Stimulated activated CD8-positive, alpha-beta memory T cell treated with anti-CD3 and anti-CD28 coated beads, Interleukin-2, amount 100 ng/mL, for 48 hours (primary cell): ENCODE data around the gene USP36.
A peak's percentile ranks its signal among the peaks of the same experiment; 100 is the strongest.
"Not testable (repeated sequence)": the region's sequence is repeated elsewhere in the genome, so short reads cannot be mapped to it uniquely, and the experiment has no call there.

Source experiments
- DNase-seq, 2 donors: peaks; one replicate each; pipeline ENCODE4 v3.0.0-alpha.2; 2020; ENCODE audit warnings: low read depth in 2 of 2

USP36 gene

DNA sequence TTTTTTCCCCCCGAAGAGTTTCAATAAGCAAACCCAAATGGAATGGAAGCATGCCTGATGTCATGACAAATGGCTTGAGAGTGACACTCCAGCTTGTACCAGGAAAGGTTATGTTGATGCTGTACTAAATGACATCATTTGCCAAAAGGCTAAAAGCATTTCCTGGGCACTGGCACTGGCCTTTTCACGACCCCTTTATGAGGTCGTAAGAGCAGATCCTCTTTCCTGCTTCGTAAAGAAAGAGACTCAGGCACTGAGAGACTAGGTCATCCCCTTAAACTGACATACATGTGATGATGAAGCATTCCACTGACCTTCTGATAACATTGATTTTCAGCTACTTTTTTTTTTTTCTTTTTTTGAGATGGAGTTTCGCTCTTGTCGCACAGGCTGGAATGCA is 31.9 kb upstream of the USP36 start:
- no peak for DNase-seq

DNA sequence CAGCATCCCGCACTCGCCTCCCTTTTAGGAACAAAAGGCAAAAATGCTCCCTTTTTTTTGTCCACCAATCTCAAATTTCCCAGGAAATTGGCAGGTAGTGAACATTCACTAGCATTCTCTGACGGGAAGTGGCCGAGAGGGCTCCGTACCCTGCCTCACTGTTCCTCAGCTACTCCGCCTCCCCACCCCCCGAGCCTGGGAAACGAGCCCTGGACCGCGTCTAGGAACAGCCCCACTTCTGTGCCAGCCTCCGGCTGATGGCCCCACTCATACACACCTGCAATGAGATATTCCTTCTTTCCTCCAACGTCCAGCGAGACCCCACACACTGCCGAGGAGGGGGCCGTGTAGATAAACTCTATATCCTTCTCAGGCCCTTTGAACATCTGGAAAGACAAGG is 30.0 kb upstream of the USP36 start:
- DNase-seq: no peak

DNA sequence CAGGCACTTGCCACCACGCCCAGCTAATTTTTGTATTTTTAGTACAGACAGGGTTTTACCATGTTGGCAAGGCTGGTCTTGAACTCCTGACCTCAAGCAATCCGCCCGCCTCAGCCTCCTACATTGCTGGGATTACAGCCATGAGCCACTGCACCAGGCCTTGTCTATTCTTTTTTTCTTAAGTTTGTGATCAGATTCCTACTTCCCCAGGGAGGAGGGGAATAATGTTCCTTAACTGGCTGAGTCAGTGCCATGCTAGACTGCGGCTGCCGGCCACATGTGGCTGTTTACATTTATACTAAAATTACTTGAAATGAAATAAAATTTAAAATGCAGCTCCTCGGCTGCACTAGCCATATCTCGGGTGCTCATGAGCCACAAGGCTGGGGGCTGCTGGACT is 27.8 kb upstream of the USP36 start:
- no peak for DNase-seq

DNA sequence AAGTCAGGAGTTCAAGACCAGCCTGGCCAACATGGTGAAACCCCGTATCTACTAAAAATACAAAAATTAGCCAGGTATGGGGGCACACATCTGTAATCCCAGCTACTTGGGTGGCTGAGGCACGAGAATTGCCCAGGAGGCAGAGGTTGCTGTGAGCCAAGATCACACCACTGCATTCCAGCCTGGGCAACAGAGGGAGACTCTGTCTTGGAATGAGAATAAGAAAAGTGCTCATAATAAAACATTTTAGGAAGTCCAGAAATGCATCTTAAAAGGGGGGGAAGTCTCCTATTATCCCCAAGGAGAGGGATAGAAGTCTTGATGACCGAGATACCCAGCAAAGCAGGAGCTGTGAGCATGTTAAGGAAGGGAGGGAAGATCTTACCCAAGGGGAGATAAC is 26.4 kb upstream of the USP36 start:
- DNase-seq: not testable (repeated sequence)

DNA sequence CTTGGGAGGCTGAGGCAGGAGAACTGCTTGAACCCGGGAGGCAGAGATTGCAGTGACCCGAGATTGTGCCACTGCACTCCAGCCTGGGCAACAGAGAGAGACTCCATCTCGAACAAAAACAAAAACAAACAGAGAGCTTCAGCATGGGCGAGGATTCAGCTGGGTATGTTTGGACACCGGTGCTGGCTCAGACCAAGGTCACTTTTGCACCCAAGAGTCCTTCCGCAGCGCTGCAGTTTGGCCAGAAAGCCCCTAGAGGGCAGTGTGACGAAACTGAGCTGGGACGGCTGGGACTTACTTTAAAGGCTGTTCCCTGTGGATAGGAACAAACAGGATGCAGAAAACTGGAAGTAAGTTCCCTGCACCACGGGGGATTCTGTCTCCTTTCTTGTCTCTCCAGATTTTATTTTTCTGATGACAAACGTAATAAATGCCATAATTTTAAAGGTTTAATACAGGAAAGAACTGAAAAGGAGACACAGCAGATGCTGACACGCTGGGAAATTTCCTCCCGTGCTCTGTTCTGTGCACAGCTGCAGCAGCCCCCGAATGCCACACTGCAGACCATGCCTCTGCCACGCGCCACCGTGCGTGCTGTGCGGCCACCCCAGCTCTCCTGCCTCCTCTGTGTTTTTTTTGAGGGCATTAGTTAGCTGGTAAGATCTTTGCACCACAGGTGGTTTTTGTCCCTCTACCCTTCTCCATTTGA is 25.2 kb upstream of the USP36 start:
- peak; percentile 41 to 52 for DNase-seq

DNA sequence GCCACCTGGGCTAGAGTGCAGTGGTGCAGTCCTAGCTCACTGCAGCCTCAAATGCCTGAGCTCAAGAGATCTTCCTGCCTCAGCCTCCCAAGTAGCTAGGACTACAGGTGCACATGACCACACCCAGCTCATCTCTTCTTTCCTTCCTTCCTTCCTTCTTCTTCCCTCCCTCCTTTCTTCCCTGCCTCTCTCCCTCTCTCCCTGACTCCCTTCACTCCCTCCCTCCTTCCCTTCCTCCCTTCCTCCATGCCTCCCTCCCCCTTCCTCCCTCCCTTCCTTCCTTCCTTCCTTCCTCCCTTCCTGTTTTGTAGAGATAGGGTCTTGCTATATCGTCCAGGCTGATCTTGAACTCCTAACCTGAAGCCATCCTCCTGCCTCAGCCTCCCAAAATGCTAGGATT is 23.5 kb upstream of the USP36 start:
- DNase-seq: no peak

DNA sequence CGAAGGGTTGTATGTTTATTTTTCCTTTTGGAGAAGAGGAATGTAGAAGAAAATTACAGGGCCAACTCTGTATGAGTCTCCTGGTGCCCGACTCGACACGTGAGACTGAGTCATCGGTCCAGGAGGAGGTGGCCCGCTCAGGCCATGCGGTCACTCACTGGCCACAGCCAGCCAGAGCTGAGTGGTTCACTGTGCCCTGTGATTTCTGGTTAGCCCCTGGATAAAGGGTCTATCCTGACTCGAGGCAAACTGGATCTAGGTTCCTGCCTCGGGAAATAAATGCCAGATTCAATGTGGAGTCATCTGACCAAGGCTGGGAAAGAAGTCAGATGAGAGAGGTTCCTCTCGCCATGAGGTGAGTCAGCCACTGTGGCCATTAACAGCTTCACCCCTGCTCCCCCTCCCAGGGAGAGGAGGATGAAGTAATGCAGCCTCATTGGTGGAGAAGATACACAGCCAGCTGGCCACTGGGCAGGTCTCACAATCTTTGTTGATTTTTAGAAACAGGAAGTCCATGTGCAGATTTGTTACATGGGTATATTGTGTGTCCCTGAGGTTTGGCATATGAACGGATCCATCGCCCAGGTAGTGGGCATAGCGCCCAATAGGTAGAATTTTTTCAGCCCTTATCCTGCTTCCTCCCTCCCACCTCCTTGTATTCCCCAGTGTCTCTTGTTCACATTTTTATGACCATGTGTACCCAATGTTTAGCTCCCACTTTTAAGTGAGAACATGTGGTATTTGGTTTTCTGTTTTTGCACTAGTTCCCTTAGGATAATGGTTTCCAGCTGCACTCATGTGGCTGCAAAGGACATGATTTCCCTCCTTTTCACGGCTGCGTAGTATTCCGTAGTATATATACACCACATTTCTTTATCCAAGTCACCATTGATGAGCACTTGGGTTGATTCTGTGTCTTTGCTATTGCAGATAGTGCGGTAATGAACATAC is 21.7 kb upstream of the USP36 start:
- no peak for DNase-seq

DNA sequence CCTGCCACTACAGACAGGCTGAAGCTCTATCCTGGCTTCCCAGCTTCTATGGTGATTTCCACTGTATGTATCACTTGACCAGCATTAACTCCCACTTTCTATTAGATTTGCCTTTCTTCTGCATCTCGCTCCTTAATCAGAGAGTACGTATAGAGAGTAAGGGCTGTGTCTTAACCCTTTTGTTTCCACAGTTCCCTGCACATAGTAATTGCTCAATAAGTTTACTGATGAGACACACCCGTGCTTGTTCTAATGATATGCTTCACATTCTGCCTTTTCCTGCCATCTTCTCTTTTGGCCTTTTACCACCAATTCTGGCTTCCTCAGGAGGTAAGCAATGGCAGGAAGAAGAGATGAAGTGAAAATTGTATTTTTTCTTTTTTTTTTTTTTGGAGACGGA is 20.6 kb upstream of the USP36 start:
- DNase-seq: no peak

DNA sequence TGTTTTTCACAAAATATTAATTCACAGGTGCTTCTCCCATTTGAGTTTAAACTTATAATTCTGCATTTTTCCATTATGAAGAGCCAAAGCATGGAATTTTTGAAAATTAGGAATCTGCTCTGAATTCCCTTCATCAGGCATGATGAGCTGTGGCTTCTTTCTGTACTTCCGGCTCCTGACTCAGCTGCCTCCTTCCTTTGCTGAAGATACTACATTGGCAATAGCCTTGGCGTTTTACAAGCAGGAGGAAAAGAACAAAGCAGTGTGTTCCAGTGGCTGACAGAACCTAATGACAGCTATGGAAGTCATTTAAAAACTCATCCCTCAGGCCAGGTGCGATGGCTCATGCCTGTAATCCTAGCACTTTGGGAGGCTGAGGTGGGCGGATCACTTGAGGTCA is 18.4 kb upstream of the USP36 start:
- no peak for DNase-seq

DNA sequence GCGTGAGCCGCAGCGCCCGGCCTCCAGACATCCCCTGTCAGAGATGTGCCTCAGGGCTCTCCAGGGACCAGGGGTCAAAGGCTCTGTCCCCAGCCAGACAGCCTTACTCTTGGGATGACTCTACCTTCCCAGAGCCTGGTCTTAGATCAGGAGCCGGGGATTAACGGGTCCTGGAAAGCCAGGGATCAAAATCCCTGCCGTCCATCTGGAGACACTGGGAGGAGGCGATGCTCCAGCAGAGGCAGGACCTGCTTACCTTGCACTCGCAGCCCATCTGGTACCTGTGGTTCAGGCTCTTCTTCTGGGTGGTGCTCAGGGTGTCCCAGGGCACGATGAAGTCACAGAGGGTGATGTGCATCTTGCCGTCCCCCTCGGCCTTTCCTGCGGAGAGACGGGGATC is 16.7 kb upstream of the USP36 start:
- DNase-seq: no peak

DNA sequence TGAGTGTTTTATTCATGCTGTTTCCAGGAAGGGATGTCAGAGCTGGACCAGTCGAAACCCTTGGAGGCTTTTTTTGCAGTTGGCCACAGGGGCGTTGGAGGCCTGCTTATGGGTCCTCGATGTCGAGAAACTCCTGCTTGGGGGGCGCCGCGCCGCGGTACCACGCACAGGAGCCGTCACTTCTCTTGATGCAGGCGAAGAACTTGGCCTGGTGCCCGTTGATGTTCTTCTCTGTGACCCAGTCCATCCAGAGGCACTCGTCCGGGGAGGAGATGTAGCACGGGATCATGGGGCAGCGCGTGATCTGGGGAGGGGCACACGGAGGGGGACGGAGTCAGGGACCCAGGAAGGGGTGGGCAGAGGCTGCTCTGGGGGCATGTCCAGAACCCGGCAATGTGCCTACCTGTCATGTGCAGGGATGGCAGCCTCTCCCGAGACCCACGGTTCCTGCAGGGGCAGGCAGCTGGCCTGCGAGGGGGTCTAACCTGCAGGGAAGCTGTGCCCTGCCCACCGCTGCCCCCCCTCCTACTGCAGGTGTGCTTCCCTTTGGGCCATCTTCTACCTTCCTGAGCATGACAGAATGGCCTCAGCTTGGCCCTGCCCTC is 15.0 kb upstream of the USP36 start:
- no peak for DNase-seq

DNA sequence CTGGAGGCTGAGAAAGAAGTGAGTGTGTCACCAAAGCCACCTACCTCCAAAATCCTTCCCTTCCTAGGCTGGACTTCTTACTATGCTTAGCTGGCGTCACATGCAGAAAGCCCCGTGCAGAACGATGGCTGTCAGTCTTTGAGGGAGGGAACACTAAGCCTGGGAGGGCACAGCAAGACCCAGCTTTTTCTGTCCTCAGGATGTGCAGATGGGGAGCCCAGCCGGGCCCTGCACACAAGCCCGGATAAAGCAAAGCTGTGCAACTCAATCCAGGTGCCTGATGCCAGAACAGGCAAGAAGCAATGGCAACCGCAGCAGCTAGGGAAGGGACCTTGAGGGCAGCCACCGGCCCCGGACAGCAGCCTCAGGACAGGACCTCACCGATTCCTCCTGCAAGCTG is 13.9 kb upstream of the USP36 start:
- DNase-seq: no peak

DNA sequence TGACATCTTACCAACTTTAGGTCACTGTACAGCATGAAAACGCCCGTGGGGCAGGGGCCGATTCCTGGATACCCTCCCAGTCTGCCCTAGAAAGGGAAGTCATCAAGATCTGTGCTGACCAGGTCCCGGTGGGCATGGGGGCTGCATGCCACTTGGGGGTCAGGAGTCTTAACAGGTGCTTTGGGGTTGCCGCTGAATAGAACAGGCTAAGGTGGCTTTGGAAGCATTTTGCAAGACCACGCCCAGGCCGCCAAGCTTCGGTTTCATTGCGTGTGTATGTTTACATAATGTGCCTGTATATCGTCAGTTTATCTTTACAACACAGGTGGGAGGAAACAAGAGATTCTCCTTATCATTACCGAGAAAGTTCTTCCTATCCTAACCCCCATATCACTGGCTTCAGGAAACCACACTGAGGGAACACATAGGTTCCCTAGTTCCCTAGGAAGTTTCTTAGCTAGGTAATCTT is 13.3 kb upstream of the USP36 start:
- DNase-seq: no peak

DNA sequence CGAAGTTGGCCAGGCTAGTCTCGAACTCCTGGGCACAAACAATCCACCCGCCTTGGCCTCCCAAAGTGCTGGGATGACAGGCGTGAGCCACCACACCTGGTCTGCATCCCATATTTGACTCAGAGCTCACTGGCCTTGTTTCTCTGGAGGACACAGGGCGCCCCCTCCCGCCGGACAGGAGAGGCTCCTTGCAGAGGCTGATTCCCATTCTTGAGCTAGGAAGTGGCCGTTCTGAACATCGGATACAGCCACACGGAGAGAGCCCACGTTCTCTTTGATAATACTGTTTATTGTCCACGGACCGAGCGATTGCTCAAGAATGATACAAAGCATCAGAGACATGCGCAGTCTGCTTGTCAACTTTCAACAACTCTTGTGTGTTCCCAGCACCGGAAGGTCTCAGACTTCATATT is 12.1 kb upstream of the USP36 start:
- no peak for DNase-seq

DNA sequence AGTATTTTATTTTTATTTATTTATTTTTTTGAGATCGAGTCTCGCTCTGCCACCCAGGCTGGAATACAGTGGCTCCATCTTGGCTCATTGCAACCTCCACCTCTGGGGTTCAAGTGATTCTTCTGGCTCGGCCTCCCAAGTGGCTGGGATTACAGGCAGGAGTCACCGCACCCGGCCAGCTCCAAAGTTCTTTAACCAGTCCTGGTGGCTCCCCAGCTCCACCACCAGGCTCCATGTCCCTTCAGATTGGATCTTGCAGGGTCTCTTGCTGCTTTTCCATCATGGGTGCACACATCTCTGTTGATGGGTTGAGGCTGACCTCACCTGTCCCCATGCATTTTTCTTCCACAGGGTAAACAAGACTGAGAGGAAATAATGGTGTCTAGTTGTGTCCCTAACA is 8.4 kb upstream of the USP36 start:
- DNase-seq: no peak

DNA sequence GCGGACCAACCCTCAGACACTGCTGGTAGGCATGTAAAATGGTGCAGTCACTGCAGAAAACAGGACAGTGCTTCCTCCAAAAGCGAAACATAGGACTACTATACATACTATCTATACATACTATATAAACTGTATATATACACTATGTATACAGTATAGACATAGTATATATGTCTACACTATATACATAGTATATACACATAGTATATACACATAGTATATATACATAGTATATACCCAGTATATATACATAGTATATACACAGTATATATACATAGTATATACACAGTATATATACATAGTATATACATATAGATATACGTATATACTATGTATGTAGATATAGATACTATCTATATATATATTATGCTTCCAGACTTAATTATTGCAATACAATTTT is 6.4 kb upstream of the USP36 start:
- no peak for DNase-seq

DNA sequence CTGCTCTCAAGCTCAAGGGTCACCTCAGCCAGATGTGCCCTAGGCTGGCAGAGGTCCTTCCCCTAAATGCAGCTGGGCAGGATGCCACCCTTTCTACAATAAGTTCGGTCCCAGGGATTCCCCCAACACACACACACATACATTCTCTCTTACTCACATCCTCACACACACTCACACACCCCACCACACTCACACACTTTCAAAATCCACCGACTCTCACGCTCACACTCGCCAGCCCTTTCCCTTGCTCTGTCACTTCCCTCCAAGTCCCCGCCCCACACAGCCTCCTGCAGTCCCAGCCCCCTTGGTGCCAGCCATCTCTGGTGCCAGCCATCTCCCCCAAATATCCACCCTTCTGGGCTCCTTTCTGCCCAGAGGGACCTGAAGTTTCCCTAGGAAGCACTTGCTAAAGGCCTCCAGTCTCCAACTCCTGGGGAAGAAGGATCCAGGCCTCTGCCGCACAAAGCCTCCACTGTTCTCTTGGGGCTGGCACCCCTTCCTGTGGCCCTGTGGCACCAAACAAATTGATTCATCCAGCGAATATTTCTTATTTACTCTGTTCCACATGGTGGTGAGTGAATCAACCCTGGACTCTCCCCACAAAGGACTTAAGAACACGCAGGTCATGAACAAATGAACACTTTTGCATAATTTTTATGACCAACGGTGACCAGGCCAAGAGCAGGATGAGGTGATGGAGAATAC is 3.8 kb upstream of the USP36 start:
- DNase-seq: no peak

DNA sequence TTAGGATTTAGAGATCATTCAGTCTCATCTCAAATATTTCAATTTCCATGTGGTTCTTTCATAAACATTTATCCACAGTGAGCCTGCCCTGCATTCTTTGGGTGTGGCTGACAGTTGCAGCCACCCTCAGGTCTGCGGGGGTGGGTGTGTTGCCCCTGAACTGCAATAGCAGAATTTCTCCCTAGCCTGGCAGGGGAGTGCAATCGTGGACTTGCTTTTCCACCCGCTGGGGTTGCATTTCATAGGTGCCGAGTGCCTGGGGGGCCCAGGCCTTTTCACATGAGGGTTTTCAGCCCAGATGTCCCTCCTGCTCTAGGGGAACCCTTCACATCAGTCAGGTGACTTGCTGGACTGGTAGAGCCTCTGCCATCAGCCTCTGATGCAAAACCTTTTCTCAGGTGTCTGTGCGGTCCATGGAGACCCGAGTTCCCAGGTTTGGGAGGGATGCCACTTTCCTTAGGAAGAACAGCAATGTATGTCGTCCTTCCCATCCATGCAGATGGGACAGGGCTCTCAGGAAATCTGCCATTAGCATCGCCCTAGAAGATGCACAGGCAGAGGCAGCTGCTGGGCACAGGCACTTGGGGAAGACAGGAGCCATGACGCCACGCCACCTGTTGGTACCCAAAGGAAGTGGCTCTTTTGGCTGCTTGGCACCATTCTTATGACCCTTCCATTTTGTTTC is 2.4 kb upstream of the USP36 start:
- peak; percentile 20 to 24 for DNase-seq

DNA sequence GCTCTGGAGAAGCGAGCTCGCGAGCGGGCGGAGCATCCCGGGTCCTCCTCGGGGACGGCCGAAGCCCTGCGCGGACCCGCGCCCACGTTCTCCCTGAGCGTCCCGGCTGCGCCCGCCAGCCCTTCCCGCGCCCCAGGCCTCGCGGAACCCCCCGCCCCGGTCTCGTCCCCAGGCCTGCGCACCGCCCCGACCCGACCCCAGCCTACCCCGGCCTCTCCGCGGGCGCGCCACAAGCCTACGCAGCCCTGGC is 159 bp downstream of the USP36 start:
- DNase-seq: no peak

DNA sequence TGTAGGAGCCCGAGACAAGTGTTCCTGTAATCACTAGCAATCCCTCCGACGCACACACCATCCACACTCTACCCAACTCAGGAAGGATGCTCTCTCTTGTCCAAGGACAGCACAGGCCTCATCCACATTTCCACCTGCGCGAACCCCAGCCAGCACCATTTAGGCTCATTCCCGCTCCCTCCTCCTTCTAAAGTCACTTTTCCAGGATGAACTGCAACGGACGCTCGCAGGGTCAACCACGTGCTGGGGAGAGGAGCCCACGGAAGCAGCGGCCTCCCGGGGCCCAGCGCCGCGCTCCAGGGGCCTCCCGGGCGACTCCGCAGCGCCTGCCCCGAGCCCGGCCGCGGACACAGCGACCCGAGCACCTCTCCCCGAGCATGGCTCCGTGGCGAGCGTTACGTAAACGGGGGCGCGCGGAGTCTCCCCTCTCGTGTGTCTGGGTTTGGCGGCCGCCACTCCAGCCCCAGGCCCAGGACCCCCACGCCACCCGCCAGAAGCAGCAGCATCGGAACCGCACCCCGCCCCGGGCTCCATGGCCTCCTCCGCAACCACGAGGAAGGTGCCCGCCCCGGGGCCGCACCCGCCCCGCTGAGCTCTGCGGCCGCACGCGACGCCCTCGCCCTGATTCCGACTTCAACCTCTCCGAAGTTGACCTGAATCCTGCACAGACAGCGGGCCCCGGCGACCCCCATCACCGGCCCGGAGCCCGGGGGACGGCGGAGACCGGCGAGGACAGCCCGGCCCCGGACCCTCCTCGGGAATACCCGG is 668 bp downstream of the USP36 start:
- DNase-seq: peak; percentile 14 to 27

DNA sequence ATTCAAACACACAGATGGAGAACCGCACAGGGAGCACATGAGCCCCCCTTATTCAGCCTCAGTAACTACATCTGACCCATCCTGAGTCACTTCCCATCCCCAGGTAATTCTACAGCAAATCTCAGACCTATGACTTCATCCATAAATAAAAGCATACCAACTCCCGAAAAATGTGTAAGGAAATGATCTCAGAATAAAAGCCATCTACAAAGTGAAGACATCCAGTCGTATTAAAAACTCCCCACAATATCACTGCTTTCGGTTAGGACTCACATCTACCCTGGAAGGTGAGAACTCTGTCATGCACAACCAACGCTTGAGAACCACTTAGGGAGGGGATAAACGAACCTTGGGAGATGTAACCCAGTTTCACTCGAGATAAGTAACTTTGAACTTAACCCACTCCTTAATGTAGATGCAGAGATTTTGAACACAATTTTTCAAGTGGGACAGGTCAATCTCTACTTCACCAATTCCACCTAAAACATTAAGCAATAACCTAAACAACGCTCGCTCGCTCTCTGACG is 1.3 kb downstream of the USP36 start:
- DNase-seq: no peak
